ENCODE measurements around the gene TIGD4.

The TIGD4 gene

GRCh38 chr4:152806501-152807125 lies 27.1 kb upstream of the TIGD4 start:
- TF ChIP-seq, protein P1, sequence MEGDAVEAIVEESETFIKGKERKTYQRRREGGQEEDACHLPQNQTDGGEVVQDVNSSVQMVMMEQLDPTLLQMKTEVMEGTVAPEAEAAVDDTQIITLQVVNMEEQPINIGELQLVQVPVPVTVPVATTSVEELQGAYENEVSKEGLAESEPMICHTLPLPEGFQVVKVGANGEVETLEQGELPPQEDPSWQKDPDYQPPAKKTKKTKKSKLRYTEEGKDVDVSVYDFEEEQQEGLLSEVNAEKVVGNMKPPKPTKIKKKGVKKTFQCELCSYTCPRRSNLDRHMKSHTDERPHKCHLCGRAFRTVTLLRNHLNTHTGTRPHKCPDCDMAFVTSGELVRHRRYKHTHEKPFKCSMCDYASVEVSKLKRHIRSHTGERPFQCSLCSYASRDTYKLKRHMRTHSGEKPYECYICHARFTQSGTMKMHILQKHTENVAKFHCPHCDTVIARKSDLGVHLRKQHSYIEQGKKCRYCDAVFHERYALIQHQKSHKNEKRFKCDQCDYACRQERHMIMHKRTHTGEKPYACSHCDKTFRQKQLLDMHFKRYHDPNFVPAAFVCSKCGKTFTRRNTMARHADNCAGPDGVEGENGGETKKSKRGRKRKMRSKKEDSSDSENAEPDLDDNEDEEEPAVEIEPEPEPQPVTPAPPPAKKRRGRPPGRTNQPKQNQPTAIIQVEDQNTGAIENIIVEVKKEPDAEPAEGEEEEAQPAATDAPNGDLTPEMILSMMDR (IDR thresholded peaks at IDR 0.05; ENCODE audit: low read depth, low read length, missing control alignments) = no peak

DNA sequence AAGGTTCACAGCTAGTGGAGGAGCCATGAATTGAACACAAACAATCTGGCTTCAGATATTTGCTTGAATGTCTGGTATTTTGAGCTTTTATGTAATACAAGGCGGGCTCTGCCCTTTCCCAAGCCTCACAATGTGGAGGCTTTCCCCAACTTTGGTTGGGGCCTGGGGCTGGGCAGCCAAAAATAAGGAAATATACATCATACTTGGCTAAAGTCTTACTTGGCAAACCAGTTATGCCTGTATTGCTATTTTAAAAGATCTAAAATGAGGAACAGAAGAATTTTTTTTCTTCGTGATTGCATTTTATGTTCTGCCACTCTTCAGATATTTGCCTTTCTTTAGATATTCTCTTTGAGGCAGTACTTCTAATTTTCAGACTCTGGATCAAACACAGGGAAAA lies 26.3 kb upstream of the TIGD4 start:
- H3K4me3 ChIP-seq (replicated peaks; ENCODE audit: low read depth, low read length) = no peak overlapping the region
- no peak for DNase-seq (ENCODE audit: extremely low read depth, low read depth)
- TF ChIP-seq, protein P1 (IDR thresholded peaks at IDR 0.05; ENCODE audit: low read depth, low read length, missing control alignments) = no peak

More at GRCh38 chr4:152806501-152807125, 27.1 kb upstream of the TIGD4 start:
- no peak for DNase-seq (ENCODE audit: extremely low read depth, low read depth)
- no peak overlapping the region for H3K4me3 ChIP-seq (replicated peaks; ENCODE audit: low read depth, low read length)

- no peak overlapping the region for H3K4me3 ChIP-seq (replicated peaks; ENCODE audit: low read depth, low read length)
- no peak for DNase-seq (ENCODE audit: extremely low read depth, low read depth)
- TF ChIP-seq, protein P1 (IDR thresholded peaks at IDR 0.05; ENCODE audit: low read depth, low read length, missing control alignments) = no peak
Measured at GRCh38 chr4:152805071-152805650, 25.6 kb upstream of the TIGD4 start.

DNA sequence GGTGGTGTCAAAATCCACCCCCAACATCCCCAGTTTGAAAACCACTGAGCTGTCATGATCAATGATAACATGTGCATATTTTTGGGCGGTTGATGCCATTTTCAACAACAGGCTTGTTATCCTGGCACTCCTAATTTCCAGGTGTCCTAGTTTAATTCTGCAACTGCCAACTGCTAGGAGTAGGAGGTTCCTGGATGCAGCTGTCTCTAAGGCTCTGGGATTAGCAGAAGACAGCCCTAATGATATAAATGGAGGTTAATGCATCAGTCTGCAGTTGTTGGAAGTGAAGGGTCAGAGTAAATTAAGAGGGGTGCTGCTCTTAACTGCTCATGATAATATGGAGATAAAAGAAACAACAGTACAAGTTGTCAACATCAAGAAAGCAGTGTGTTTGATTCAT lies 24.0 kb upstream of the TIGD4 start:
- DNase-seq (ENCODE audit: extremely low read depth, low read depth) = no peak
- no peak overlapping the region for H3K4me3 ChIP-seq (replicated peaks; ENCODE audit: low read depth, low read length)
- TF ChIP-seq, protein P1 (IDR thresholded peaks at IDR 0.05; ENCODE audit: low read depth, low read length, missing control alignments) = no peak

- TF ChIP-seq, protein P1 (IDR thresholded peaks at IDR 0.05; ENCODE audit: low read depth, low read length, missing control alignments) = no peak
- DNase-seq (ENCODE audit: extremely low read depth, low read depth) = no peak
- no peak overlapping the region for H3K4me3 ChIP-seq (replicated peaks; ENCODE audit: low read depth, low read length)
Measured at GRCh38 chr4:152795891-152796290, 16.4 kb upstream of the TIGD4 start.

- no peak overlapping the region for H3K4me3 ChIP-seq (replicated peaks; ENCODE audit: low read depth, low read length)
- TF ChIP-seq, protein P1 (IDR thresholded peaks at IDR 0.05; ENCODE audit: low read depth, low read length, missing control alignments) = no peak
- no peak for DNase-seq (ENCODE audit: extremely low read depth, low read depth)
Measured at GRCh38 chr4:152786627-152787026, 7.1 kb upstream of the TIGD4 start.
